ENCODE measurements around the gene DTYMK. TPM values are rescaled to one million over a fixed set of nuclear protein-coding genes. Genes with fewer than 3 reads are reported as not detected.

Gene DTYMK
- total RNA-seq, 1 experiment from 2014 or later = 57.4 TPM

GRCh38 chr2:241629762-241630435, 56.7 kb downstream of the DTYMK start:
- no peak for DNase-seq (ENCODE audit: extremely low read depth, low read depth)

GRCh38 chr2:241627675-241628074, 58.9 kb downstream of the DTYMK start:
- DNase-seq (ENCODE audit: extremely low read depth, low read depth) = no peak

Other genes starting within 250 kb of the DTYMK start
- 108 and 128 TPM in 2 replicates for gene STK25, start 178.2 kb downstream of the DTYMK start, total RNA-seq (2014; rRNA removed; shearing (Covaris generic))
- gene BOK, start 128.1 kb downstream of the DTYMK start, total RNA-seq (2014; rRNA removed; shearing (Covaris generic)) = 8.9 and 9.8 TPM in 2 replicates
- 71.9 and 77.0 TPM in 2 replicates for gene THAP4, start 49.7 kb downstream of the DTYMK start, total RNA-seq (2014; rRNA removed; shearing (Covaris generic))
- gene ATG4B, start 49.1 kb downstream of the DTYMK start, total RNA-seq (2014; rRNA removed; shearing (Covaris generic)) = 51.2 and 55.2 TPM in 2 replicates
- 39.0 and 39.1 TPM in 2 replicates for gene ING5, start 15.2 kb upstream of the DTYMK start, total RNA-seq (2014; rRNA removed; shearing (Covaris generic))
- 9.1 and 10.3 TPM in 2 replicates for gene D2HGDH, start 47.8 kb upstream of the DTYMK start, total RNA-seq (2014; rRNA removed; shearing (Covaris generic))
- gene GAL3ST2, start 90.0 kb upstream of the DTYMK start, total RNA-seq (2014; rRNA removed; shearing (Covaris generic)) = 0.10 TPM in 1 of 2 replicates, not detected in the other
- 0.35 and 0.37 TPM in 2 replicates for gene NEU4, start 122.4 kb upstream of the DTYMK start, total RNA-seq (2014; rRNA removed; shearing (Covaris generic))
- gene PDCD1, start 172.1 kb upstream of the DTYMK start, total RNA-seq (2014; rRNA removed; shearing (Covaris generic)) = not detected in 2 replicates
- not detected in 2 replicates for gene RTP5, start 182.9 kb upstream of the DTYMK start, total RNA-seq (2014; rRNA removed; shearing (Covaris generic))

Measured in NCI-H460 (cell line).